LNCAP (cell line): ENCODE results near the gene DNAAF2.
A peak's percentile ranks its signal among the peaks of the same experiment; 100 is the strongest.

ENCODE experiments used
- TF ChIP-seq, protein P1 (sequence below): fragments of 450-650 bp; IDR thresholded peaks from 2 replicates; pipeline ENCODE4 v1.5.1; 2017; ENCODE audit warnings: mild to moderate bottlenecking

The DNAAF2 gene

GRCh38 chr14:49623941-49624839, 10.9 kb downstream of the DNAAF2 start:
- TF ChIP-seq, protein P1, sequence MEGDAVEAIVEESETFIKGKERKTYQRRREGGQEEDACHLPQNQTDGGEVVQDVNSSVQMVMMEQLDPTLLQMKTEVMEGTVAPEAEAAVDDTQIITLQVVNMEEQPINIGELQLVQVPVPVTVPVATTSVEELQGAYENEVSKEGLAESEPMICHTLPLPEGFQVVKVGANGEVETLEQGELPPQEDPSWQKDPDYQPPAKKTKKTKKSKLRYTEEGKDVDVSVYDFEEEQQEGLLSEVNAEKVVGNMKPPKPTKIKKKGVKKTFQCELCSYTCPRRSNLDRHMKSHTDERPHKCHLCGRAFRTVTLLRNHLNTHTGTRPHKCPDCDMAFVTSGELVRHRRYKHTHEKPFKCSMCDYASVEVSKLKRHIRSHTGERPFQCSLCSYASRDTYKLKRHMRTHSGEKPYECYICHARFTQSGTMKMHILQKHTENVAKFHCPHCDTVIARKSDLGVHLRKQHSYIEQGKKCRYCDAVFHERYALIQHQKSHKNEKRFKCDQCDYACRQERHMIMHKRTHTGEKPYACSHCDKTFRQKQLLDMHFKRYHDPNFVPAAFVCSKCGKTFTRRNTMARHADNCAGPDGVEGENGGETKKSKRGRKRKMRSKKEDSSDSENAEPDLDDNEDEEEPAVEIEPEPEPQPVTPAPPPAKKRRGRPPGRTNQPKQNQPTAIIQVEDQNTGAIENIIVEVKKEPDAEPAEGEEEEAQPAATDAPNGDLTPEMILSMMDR = no peak

DNA sequence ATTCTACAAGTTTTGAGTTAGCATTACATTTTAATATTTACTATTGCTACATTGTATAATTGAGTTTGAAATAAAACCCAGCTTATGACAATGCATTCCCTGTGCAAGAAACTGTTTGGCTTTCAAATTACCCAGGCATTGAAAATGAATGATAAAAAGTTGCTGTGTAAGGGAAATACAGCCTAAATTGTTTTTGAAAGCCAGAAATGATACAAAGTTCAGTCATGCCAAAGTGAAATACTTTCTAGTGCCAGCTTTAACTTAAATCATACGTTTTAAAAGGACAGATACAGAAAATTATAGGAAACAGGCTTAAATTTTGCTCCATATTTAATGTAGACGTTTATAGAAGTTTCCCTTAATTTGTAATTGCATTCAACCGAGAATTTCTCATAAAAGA, 11.7 kb downstream of the DNAAF2 start:
- TF ChIP-seq, protein P1 = no peak

DNA sequence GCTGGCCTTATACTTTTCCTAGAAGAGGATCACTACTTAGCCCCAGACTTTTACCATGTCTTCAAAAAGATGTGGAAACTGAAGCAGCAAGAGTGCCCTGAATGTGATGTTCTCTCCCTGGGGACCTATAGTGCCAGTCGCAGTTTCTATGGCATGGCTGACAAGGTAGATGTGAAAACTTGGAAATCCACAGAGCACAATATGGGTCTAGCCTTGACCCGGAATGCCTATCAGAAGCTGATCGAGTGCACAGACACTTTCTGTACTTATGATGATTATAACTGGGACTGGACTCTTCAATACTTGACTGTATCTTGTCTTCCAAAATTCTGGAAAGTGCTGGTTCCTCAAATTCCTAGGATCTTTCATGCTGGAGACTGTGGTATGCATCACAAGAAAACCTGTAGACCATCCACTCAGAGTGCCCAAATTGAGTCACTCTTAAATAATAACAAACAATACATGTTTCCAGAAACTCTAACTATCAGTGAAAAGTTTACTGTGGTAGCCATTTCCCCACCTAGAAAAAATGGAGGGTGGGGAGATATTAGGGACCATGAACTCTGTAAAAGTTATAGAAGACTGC, 12.9 kb downstream of the DNAAF2 start:
- TF ChIP-seq, protein P1 = no peak

DNA sequence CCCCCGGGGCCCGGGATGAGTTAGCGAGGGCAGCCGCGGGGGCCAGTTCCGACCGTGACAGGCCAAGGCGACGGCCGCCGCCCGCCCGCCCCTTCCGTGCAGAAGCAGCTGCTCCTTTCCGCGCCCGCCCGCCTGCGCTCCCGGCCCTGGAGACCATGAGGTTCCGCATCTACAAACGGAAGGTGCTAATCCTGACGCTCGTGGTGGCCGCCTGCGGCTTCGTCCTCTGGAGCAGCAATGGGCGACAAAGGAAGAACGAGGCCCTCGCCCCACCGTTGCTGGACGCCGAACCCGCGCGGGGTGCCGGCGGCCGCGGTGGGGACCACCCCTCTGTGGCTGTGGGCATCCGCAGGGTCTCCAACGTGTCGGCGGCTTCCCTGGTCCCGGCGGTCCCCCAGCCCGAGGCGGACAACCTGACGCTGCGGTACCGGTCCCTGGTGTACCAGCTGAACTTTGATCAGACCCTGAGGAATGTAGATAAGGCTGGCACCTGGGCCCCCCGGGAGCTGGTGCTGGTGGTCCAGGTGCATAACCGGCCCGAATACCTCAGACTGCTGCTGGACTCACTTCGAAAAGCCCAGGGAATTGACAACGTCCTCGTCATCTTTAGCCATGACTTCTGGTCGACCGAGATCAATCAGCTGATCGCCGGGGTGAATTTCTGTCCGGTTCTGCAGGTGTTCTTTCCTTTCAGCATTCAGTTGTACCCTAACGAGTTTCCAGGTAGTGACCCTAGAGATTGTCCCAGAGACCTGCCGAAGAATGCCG, 13.7 kb downstream of the DNAAF2 start:
- TF ChIP-seq, protein P1 = no peak

DNA sequence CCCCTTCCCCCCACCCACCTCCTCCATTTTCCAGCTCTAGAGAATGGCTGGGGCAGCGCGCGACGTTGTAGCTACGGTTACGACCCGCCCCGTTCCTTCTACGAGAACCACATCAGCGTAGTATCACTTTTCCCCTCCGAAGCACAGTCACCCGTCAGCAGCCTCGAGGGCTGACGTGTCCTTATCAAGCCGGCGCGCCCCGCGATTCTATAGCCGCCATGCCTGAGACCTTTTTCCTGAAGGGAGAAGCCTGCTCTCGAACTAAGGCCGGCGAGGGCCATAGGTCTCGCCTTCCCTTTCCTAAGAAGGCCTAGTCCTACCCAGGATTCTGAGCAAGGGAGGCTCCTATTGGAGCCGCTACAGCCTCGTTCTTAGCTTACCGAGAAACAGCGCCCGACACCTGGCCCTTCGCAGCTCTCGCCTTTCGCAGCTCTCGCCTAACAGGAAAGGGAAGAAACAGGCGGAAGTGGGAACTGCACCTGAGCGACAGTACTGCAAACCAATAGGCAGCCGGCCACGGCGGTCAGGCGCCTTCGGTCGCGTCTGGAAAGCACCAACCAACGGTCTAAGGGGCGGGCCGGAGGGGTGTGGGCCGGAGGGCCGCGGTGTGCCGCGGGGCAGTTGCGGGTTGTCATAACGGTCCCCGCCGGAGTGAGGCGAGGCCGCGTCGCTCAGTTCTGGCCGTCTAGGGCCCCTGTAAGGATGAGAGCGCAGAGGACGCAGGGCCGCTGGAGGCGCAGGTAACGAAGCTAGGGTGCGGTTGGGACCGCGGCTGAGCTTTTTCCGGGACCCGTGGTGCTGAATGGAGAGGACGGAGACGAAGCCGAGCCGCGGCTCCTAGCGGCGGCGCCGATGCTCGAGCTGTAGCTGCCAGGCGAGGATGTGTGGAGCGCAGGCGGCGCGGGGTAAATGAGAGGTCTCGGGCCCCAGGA, 14.6 kb downstream of the DNAAF2 start, which contains the start of the genes MGAT2 and RPL36AL:
TSS of gene MGAT2 (plus strand) at position 618 of the 932 bp plus-strand sequence. CDS start 470 bp downstream, outside the sequence.
TSS of gene RPL36AL (minus strand) at position 445 of the 932 bp plus-strand sequence. CDS start 1,522 bp downstream, outside the sequence.
- TF ChIP-seq, protein P1 = 0 out of 2 replicates have a peak, but pooled peaks have one; percentile 21

DNA sequence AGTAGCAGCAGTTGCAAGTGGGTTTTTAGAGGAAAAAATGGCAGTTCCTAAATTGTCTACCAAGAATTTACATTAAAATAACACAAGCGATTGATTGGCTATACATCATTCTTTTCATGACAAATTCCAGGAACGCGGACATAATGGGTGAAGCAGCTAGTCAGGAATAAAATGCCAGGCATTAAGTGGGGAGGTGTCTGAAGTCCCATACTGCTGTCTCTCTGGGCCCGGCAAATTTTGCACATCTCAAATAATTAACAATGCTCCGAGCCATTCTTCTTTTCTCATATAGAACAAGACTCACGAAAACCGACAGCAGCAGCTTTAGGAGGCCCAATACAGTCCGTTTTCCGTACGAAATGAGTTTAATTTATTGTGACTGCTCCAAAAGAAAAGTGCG, 15.3 kb downstream of the DNAAF2 start:
- TF ChIP-seq, protein P1 = no peak
